Neuronal stem cell (in vitro differentiated cells): ENCODE results near the gene SCYGR3.
A peak's percentile ranks its signal among the peaks of the same experiment; 100 is the strongest.

ENCODE experiments used
- DNase-seq: peaks from one replicate; pipeline ENCODE4 v3.0.0-alpha.2; 2013; ENCODE audit warnings: low spot score
- H2AFZ ChIP-seq: one replicate; pipeline ENCODE4 v1.6.1; 2013; ENCODE audit warnings: mild to moderate bottlenecking, low read length, inconsistent platforms
- H2AK5ac ChIP-seq: 2 replicates; pipeline ENCODE4 v1.6.1; 2013; ENCODE audit warnings: low read depth, mild to moderate bottlenecking, inconsistent platforms, low read length, moderate library complexity, mixed read lengths
- H2BK120ac ChIP-seq: 2 replicates; pipeline ENCODE4 v1.6.1; 2013; ENCODE audit warnings: low read depth, mild to moderate bottlenecking, inconsistent platforms, low read length, moderate library complexity, mixed read lengths
- H2BK12ac ChIP-seq: one replicate; pipeline ENCODE4 v1.6.1; 2013; ENCODE audit warnings: low read length, inconsistent platforms
- H2BK15ac ChIP-seq: 2 replicates; pipeline ENCODE4 v1.6.1; 2013; ENCODE audit warnings: mild to moderate bottlenecking, low read length, inconsistent platforms, mixed read lengths
- H2BK5ac ChIP-seq: one replicate; pipeline ENCODE4 v1.6.1; 2013; ENCODE audit warnings: inconsistent platforms, mild to moderate bottlenecking, low read length, moderate library complexity
- H3K14ac ChIP-seq: one replicate; pipeline ENCODE4 v1.6.1; 2013; ENCODE audit warnings: low read length, inconsistent platforms
- H3K18ac ChIP-seq: 2 replicates; pipeline ENCODE4 v1.6.1; 2013; ENCODE audit warnings: low read length, inconsistent platforms
- H3K23ac ChIP-seq: 2 replicates; pipeline ENCODE4 v1.6.1; 2013; ENCODE audit warnings: low read depth, mild to moderate bottlenecking, mixed read lengths, low read length, inconsistent platforms; ENCODE audit not compliant: poor library complexity
- H3K27ac ChIP-seq: replicated peaks from 3 replicates; pipeline ENCODE4 v1.5.1; 2013; ENCODE audit warnings: low read length, inconsistent platforms
- H3K27me3 ChIP-seq, 3 experiments: 2 replicates each; pipeline ENCODE4 v1.6.1; 2013; ENCODE audit warnings: low read length in 3 of 3, mild to moderate bottlenecking in 2 of 3, inconsistent platforms in 1 of 3, low read depth in 1 of 3, mixed read lengths in 1 of 3, moderate library complexity in 1 of 3; ENCODE audit not compliant: control insufficient read depth in 3 of 3, insufficient read depth in 3 of 3
- H3K36me3 ChIP-seq, 2 donors: replicated peaks in 1 of 2; 2 replicates each; pipeline ENCODE4 v1.6.1; 2013; ENCODE audit warnings: low read length in 2 of 2; ENCODE audit not compliant: control insufficient read depth in 2 of 2, insufficient read depth in 2 of 2
- H3K4ac ChIP-seq: 2 replicates; pipeline ENCODE4 v1.6.1; 2013; ENCODE audit warnings: inconsistent platforms, mild to moderate bottlenecking, low read length, moderate library complexity
- H3K4me1 ChIP-seq, 2 donors: 1 replicate in 1 of 2; 2 replicates in 1 of 2; pipeline ENCODE4 v1.6.1; 2013; ENCODE audit warnings: low read length in 2 of 2, low read depth in 1 of 2; ENCODE audit not compliant: control insufficient read depth in 2 of 2, insufficient read depth in 1 of 2
- H3K4me2 ChIP-seq: one replicate; pipeline ENCODE4 v1.6.1; 2013; ENCODE audit warnings: mild to moderate bottlenecking, low read length, inconsistent platforms; ENCODE audit not compliant: insufficient read depth, poor library complexity, severe bottlenecking
- H3K4me3 ChIP-seq, 2 donors: 2 replicates each; pipeline ENCODE4 v1.5.1; 2013; ENCODE audit warnings: low read length in 2 of 2, mild to moderate bottlenecking in 2 of 2, inconsistent platforms in 1 of 2, moderate library complexity in 1 of 2
- H3K79me1 ChIP-seq: one replicate; pipeline ENCODE4 v1.6.1; 2013; ENCODE audit warnings: low read depth, mild to moderate bottlenecking, inconsistent platforms, low read length, moderate library complexity
- H3K9ac ChIP-seq: one replicate; pipeline ENCODE4 v1.6.1; 2013; ENCODE audit warnings: mild to moderate bottlenecking, low read depth, low read length, inconsistent platforms; ENCODE audit not compliant: poor library complexity
- H3K9me3 ChIP-seq, 2 donors: replicated peaks in 1 of 2; 2 replicates each; pipeline versions ENCODE3 to v1.6.1; 2013; ENCODE audit warnings: low read length in 2 of 2, mild to moderate bottlenecking in 2 of 2, inconsistent platforms in 1 of 2, low read depth in 1 of 2, mixed read lengths in 1 of 2, moderate library complexity in 1 of 2; ENCODE audit not compliant: control insufficient read depth in 2 of 2, insufficient read depth in 1 of 2
- H4K8ac ChIP-seq: one replicate; pipeline ENCODE4 v1.6.1; 2013; ENCODE audit warnings: low read depth, mild to moderate bottlenecking, inconsistent platforms, low read length, moderate library complexity
- H4K91ac ChIP-seq: one replicate; pipeline ENCODE4 v1.6.1; 2013; ENCODE audit warnings: low read length, low read depth, mild to moderate bottlenecking, inconsistent platforms; ENCODE audit not compliant: poor library complexity
- WGBS, 2 donors: extraction: QIAGEN DNeasy Blood & Tissue Kit; methylation state at CpG; one replicate each; pipeline ENCODE4 v1.1.7; 2013; ENCODE audit warnings: missing lambda C conversion rate in 2 of 2, mixed read lengths in 1 of 2; ENCODE audit not compliant: insufficient read length in 2 of 2, insufficient replicate concordance in 1 of 2; ENCODE audit errors: extremely low coverage in 2 of 2; 5-methylcytosine and 5-hydroxymethylcytosine counted together

SCYGR3 gene

GRCh38 chr2:227610123-227610522 lies 4.5 kb downstream of the SCYGR3 start:
- no peak overlapping the region for H3K4ac ChIP-seq
- H3K4me2 ChIP-seq: no peak overlapping the region
- no peak overlapping the region for H4K8ac ChIP-seq
- no peak overlapping the region for H2AK5ac ChIP-seq
- no peak overlapping the region for H2BK12ac ChIP-seq
- no CpG with 5 or more reads among the region's 2 CpGs for WGBS, 2 donors
- H2BK15ac ChIP-seq: no peak overlapping the region
- no peaks in the 10 kb centered on the region for H3K27me3 ChIP-seq
- no peak overlapping the region for H3K23ac ChIP-seq
- H3K9ac ChIP-seq: no peak overlapping the region
- H3K9me3 ChIP-seq: no peaks in the 10 kb centered on the region
- no peaks in the 10 kb centered on the region for H3K36me3 ChIP-seq
- H2BK5ac ChIP-seq: no peak overlapping the region
- no peak for DNase-seq
- no peak overlapping the region for H2BK120ac ChIP-seq
- no peak overlapping the region for H3K27ac ChIP-seq
- H2AFZ ChIP-seq: no peak overlapping the region
- no peak overlapping the region for H3K14ac ChIP-seq
- H3K79me1 ChIP-seq: peaks cover 2% of the 10 kb centered on the region
- no peak overlapping the region for H4K91ac ChIP-seq
- no peaks in the 10 kb centered on the region for H3K4me1 ChIP-seq
- H3K18ac ChIP-seq: no peak overlapping the region
- no peak overlapping the region for H3K4me3 ChIP-seq

- Histone ChIP-seq H2BK5ac (no peak overlapping the region), H2AK5ac (no peak overlapping the region), H2BK12ac (no peak overlapping the region), H4K8ac (no peak overlapping the region), H2AFZ (no peak overlapping the region), H3K4ac (no peak overlapping the region), H4K91ac (no peak overlapping the region), H3K27me3 (no peaks in the 10 kb centered on the region), H3K27ac (no peak overlapping the region), H3K4me3 (no peak overlapping the region), H3K79me1 (peaks cover 2% of the 10 kb centered on the region), H3K4me2 (no peak overlapping the region), H3K14ac (peak overlapping the region; percentile 56), H3K4me1 (no peaks in the 10 kb centered on the region), H3K9ac (peak overlapping the region; percentile 21), H2BK120ac (no peak overlapping the region), H3K23ac (no peak overlapping the region), H3K36me3 (no peaks in the 10 kb centered on the region), H3K18ac (no peak overlapping the region), H2BK15ac (peak overlapping the region; percentile 11), H3K9me3 (no peaks in the 10 kb centered on the region)
- no CpG with 5 or more reads among the region's 16 CpGs for WGBS, 2 donors
- DNase-seq: no peak
These were observed 5.9 kb downstream of the SCYGR3 start for GRCh38 chr2:227608561-227609338.

GRCh38 chr2:227607941-227608340 lies 6.7 kb downstream of the SCYGR3 start:
- no peak overlapping the region for H3K4me2 ChIP-seq
- H4K91ac ChIP-seq: no peak overlapping the region
- H3K79me1 ChIP-seq: peaks cover 2% of the 10 kb centered on the region
- H3K4ac ChIP-seq: no peak overlapping the region
- H3K36me3 ChIP-seq: no peaks in the 10 kb centered on the region
- H4K8ac ChIP-seq: no peak overlapping the region
- no peak overlapping the region for H2AK5ac ChIP-seq
- no peak overlapping the region for H2BK5ac ChIP-seq
- no peak overlapping the region for H3K18ac ChIP-seq
- no peak overlapping the region for H3K23ac ChIP-seq
- H3K9ac ChIP-seq: no peak overlapping the region
- H2AFZ ChIP-seq: no peak overlapping the region
- no peaks in the 10 kb centered on the region for H3K9me3 ChIP-seq
- no peak overlapping the region for H2BK15ac ChIP-seq
- H3K14ac ChIP-seq: no peak overlapping the region
- H2BK120ac ChIP-seq: no peak overlapping the region
- WGBS, 2 donors: no CpG with 5 or more reads among the region's 3 CpGs
- no peaks in the 10 kb centered on the region for H3K27me3 ChIP-seq
- no peak overlapping the region for H2BK12ac ChIP-seq
- DNase-seq: no peak
- no peak overlapping the region for H3K4me3 ChIP-seq
- no peak overlapping the region for H3K27ac ChIP-seq
- no peaks in the 10 kb centered on the region for H3K4me1 ChIP-seq

GRCh38 chr2:227606476-227606875 lies 8.2 kb downstream of the SCYGR3 start:
- H4K91ac ChIP-seq: no peak overlapping the region
- peaks cover 2% of the 10 kb centered on the region for H3K79me1 ChIP-seq
- H2BK120ac ChIP-seq: no peak overlapping the region
- H3K4ac ChIP-seq: no peak overlapping the region
- H4K8ac ChIP-seq: no peak overlapping the region
- DNase-seq: no peak
- no peak overlapping the region for H3K9ac ChIP-seq
- H3K4me1 ChIP-seq: no peaks in the 10 kb centered on the region
- no peak overlapping the region for H3K27ac ChIP-seq
- H2BK12ac ChIP-seq: no peak overlapping the region
- no peak overlapping the region for H2BK15ac ChIP-seq
- H3K36me3 ChIP-seq: no peaks in the 10 kb centered on the region
- no peak overlapping the region for H3K4me2 ChIP-seq
- whole genome bisulfite sequencing, 2 donors: no CpG with 5 or more reads among the region's 1 CpG
- no peak overlapping the region for H3K14ac ChIP-seq
- no peak overlapping the region for H2AK5ac ChIP-seq
- no peaks in the 10 kb centered on the region for H3K9me3 ChIP-seq
- no peak overlapping the region for H3K18ac ChIP-seq
- H2AFZ ChIP-seq: no peak overlapping the region
- no peak overlapping the region for H2BK5ac ChIP-seq
- no peaks in the 10 kb centered on the region for H3K27me3 ChIP-seq
- no peak overlapping the region for H3K23ac ChIP-seq
- no peak overlapping the region for H3K4me3 ChIP-seq
